Dermis microvascular lymphatic vessel endothelial cell (primary cell): Measurements from ENCODE around the gene GLIS1. TPM values are rescaled to one million over a fixed set of nuclear protein-coding genes. Genes with fewer than 3 reads are reported as not detected.

ENCODE experiments used
- DNase-seq, 2 donors: peaks; one replicate each; pipeline versions ENCODE4 v3.0.0 to v3.0.0-alpha.2; 2010; ENCODE audit warnings: low read depth in 2 of 2
- total RNA-seq: library from RNA; depleted of rRNA; stranded (reverse); fragments of >200 nt; gene quantifications from 2 replicates; pipeline ENCODE4 v1.2.1, GENCODE V29; 2014

The GLIS1 gene
- total RNA-seq, 1 donor from 2014 or later: not detected

DNA sequence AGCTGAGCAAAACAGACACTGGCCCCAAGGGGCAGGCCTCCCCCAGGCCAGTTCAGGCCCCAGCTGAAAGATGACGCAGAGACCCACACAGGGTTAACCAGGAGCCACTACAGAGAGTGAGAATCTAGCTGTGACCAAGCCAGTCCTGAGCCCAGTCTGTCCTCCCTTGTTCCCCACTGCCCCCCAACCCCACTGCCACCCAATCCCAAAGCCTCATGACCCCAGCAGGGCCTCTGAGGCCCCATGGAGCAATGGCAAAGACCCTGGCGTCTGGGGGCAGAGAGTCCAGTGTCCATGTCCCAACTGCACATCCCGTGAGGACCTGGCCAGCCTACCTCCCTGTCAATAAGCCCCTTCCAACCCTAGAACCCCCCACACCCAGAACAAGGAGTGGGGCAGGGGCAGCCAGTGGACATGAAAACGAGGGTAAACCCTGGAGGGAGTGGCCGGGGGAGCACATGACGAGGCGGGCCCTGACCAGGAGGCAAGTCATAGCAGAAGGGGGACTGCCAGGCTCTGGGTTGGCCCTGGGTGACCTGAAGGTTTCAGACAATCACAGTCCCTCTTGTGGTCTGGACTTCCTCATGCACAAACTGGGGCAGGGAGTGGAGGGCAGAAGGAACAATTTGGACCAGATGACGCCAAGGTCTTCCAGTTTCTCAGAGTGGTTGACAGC is 100.5 kb downstream of the GLIS1 start:
- no peak for DNase-seq

DNA sequence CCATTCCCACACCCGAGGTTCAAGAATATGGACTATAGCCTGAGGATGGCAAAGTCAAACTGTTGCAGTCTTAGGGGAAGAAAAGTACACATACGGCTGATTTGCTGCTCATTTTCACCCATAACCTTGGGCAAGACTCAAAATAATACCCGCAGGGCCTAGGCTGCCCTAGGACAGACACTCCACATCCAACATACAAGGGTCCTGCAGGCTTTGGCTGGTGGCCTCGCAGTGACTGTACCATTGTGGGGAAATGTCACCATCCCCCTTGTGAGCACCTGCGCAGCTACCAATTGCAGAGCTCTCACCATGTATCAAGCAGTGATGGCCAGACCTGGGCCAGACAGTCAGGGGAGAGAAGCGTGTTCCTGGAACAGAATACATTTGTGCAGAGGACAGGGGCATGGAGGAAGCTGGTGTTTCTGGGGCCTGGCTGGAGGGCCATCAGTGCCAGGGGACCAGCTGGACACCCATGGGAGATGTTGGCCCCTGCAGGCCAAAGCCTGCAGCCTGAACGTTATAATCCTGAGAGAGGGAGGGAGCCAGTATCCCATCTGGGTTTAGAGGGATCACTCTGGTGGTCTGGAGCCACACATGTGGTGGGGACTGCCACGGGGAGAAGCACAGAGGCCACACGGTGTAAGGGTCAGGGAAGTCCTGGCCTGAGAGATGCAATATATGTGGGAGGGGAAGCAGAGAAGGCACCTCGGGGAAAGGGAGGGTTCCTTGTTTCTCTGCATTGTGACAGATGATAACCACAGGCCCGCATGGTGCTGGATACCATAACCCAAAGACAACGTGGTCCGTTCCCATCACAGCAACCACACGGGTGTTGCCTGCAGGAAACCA is 101.2 kb downstream of the GLIS1 start:
- DNase-seq: no peak

GRCh38 chr1:53636621-53637171 is 102.3 kb downstream of the GLIS1 start:
- no peak for DNase-seq

GRCh38 chr1:53634571-53634979 is 104.4 kb downstream of the GLIS1 start:
- no peak for DNase-seq

DNA sequence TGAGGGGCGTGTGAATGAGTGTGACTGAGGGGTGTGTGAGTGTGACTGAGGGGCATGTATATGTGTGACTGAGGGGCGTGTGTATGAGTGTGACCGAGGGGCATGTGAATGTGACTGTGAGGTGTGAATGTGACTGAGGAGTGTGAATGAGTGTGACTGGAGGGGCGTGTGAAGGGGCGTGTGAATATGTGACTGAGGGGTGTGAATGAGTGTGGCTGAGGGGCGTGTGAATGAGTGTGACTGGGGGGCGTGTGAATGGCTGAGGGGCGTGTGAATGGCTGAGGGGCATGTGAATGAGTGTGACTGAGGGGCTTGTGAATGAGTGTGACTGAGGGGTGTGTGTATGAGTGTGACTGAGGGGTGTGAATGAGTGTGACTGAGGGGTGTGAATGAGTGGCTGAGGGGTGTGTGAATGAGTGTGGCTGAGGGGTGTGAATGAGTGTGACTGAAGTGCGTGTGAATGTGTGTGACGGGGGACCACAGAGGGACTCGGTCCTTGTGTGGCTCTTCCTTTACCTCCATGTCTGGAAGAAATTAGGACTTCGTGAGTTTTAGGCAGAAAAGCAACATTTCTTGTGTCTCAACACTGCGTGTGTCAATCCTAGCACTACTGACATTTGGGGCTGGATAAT is 105.8 kb downstream of the GLIS1 start:
- no peak for DNase-seq

GRCh38 chr1:53631622-53632310 is 107.2 kb downstream of the GLIS1 start:
- no peak for DNase-seq

DNA sequence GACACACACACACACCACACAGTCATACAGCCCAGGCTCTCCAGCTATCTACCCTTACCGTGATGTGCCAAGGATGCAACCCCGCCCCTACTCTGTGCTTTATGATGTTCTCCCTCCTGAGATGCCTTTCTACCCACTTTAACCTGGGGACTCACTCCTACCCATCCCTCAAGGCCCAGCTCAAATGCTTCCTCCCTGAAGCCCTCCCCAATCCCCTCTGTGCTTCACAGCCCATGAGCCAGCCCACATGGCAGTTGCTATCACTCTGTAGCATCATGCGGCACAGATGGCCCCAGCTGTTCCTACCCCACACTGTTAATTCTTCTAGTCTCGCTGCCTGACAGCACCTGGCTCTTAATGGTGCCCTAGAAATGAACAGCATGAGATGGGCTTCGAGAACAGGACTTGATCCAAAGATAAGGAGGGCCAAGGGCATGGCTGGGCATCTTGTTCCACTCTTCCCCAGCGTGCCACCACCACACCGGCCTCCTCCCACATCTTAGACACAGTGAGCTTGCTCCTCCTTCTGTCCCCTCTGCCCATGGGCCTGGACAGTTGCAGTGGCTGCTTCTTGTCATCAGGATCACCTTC is 109.8 kb downstream of the GLIS1 start:
- DNase-seq: no peak

DNA sequence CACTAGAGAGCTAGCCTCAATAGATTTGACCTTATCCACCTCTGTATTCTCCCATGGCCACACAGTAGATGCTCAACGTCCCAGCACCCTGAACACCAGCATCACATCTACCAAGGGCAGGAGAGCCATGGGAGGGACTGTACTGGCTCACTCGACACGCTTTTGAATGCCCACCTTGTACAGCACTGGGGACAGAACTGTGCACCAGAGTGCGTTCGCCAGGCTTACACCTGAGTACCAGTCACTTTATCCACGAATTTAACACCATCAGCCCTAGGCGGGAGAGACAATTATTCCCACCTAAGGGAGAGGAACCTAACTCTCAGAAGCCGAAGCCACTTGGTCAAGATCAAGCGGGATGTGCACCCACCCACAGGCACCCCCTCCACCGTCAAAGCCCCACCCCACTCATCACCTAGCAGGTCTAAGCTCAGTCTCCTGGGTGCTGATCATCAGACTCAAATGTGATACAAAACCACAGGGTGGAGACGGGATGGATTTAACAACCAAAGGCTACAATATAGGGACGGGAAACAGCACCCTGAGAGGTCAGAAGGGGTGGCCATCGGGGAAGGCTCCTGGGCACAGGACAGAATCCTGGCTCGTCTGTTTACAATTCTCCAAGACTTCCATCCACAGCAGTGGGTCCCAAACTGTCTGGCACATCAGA is 110.5 kb downstream of the GLIS1 start:
- DNase-seq: no peak

GRCh38 chr1:53627666-53628065 is 111.3 kb downstream of the GLIS1 start:
- DNase-seq: no peak

DNA sequence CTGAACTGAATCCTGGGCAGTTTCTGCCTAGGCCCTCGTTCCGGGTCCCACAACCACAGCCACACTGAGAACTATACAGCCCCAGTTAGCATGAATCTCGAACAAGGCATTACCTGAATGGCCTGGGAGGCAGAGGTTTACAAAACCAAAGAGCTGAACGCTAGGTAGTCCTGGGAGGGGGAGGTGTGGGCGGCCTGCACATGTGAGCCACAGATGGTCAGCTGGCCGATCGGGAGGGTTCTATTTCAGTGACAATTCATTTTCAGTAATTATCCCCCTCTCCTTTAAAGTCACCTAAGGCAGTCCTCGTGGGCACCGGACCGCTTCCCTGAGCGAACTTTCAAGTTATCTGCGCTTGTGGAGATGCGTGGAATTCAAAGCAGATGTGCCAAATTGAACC is 111.9 kb downstream of the GLIS1 start:
- DNase-seq: no peak

DNA sequence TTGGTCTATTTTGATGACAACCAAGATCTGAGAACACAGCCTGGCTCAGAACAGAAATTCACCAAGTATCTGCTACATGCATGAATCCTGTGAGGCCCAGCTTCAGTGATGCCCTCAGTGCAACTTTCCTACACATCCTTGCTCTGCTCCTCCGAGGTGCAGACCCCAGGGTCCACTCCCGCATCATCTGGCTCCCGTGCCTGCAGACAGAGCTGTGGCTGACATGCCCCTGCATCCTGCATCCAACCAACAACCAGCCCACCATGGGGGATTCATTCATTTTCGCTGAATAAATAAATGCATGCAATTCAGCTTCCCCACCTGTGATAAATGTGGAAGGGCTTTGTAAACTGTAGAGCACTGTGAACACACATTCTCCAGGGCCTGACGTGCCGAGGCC is 112.3 kb downstream of the GLIS1 start:
- no peak for DNase-seq

- DNase-seq: no peak
Observed at GRCh38 chr1:53625766-53626520, 113.0 kb downstream of the GLIS1 start.

DNA sequence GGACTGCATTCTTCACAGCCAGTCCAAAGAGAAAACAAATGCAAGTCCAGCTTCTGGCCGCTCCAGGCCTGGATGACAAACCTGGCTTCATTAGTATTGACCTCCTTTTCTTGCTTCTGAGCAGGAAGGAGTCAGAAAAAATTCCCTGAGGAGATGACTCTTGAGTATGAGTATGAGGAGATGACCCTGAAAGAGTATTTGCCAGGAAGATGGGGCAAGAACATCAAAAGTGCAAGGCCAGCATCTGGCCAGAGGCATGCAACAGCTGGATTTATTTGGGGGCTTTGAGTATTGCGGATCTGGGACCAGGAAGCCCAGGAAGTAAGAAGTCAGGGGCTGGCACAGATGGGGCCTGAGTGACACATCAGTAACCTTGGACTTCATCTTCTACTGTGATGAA is 113.9 kb downstream of the GLIS1 start:
- no peak for DNase-seq

DNA sequence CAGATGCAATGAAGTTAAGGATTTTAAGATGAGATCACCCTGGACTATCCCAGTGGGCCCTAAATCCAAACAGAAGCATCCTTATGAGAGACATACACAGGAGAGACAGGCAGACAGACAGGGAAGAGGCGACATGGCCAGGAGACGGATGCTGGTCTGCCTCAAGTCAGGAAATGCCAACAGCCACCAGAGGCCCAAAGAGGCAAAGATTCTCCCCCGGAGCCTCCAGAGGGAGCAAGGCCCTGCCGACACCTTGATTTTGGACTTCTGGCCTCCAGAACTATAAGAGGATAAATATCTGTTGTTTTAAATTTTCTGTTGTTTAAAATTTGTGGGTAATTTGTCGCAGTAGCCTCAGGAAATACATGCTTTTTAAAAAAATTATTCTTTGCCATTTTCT is 116.4 kb downstream of the GLIS1 start:
- DNase-seq: no peak

DNA sequence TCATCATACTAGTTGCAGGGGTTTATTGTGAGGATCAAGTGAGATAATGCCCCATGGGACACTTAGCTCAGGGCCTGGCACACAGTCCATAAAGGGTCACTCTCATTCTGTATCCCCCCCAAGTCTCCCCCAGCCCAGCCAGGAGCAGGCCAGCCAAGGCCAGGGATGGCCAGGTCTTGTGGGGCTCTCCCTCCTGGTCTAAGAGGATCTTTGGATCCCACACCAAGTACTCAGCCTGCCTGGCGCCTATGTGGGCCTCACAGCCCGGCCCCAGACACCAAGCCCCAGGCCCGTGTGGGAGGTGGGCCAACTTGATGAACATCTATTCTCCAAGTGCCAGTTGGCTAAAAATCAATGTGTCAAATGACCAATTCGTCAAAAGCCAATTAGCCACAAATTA is 117.8 kb downstream of the GLIS1 start:
- DNase-seq: no peak

DNA sequence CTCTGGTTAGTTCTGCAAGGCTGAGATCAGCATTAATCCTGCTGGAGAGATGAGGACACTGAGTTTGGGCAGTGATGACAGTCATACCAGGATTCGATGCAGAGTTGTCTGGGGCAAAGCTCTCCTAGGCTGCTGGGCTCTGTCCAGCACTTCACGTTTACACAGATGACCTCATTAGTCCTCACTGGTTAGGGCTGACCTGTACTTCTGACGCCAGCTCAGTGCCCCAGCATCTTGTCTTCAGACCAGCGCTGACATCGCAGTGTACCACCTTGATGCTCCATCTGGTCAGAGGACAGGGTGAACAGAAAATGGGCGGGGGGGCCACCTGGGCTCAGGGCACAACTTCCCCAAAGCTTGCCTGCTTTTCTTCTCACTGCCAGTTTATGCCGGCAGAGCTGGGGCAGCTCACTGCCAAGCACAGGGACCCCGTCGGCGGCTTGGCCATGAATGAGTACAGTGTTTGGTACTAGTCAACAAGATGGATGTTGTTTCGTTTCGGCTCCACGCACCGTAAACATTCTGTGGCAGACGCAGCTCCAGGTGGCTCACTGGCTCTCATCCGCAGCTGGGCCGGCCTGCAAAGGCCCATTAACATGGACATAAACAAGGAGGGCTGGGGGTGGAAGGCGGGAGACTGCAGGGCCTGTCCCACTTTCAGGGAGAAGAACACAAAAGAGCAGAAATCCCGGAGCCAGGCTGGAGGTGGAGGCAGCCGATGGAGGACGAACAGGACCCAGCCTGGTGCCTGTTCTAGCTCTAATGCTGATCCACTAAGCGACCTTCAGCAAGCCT is 118.7 kb downstream of the GLIS1 start:
- DNase-seq: peak in 1 of 2 donors; percentile 6

- no peak for DNase-seq
Observed at GRCh38 chr1:53619367-53620060, 119.5 kb downstream of the GLIS1 start.
